RPMI8226 (cell line): ENCODE results near the gene STKLD1.
A peak's percentile ranks its signal among the peaks of the same experiment; 100 is the strongest.
"Not testable (repeated sequence)": the region's sequence is repeated elsewhere in the genome, so short reads cannot be mapped to it uniquely, and the experiment has no call there.

Source experiments
- DNase-seq: peaks from one replicate; pipeline ENCODE4 v3.0.0-alpha.2; 2015

The STKLD1 gene

DNA sequence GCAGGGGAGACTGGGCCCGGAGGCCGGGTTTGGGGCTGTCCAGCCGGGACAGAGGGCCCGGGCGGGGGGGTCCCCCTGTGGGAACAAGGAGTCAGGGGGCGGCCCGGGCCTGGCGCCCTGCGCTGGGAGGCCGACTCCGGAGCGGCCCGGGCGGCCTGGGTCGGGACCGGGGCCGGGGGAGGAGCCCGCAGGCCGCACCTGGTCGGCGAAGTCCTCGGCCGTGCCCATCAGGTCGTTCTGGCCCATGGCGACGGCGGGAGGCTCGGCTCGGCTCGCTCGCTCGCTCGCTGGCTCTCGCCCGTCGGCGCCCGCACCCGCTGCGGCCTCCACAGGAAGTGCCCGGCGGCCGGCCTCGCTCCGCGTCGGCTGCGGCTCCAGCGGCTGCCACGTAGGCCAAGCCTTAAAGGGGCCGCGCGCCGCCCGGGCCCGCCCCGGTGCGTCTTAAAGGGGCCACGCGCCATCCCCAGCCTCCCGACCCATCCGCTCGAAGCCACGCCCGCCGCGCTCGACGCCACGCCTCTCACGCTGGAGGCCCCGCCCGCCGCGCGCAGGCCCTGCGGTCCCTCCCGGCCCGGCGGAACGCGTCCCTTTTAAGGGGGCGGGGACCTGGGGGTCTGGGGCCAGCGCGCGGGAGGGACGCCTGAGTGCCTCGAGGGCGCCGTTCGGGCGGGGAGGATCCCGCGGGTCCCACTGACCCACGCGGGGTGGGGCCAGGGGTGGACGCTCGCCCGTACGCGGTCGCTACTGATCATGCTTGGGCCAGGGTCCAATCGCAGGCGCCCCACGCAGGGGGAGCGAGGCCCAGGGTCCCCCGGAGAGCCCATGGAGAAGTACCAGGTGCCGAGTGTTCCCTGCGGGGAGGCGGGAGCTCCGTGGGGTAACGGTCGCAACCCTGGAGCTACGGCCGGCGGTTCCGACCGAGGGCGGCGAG is at the start of gene STKLD1, which contains the start of gene SURF4:
Gene STKLD1, plus strand, starts transcription at position 643 of the 931 bp plus-strand sequence. Its CDS starts 108 bp downstream, at position 751.
Gene SURF4, minus strand, starts transcription at position 337 of the 931 bp plus-strand sequence. Its CDS starts 91 bp downstream, at position 246.
- peak; percentile 99 for DNase-seq

DNA sequence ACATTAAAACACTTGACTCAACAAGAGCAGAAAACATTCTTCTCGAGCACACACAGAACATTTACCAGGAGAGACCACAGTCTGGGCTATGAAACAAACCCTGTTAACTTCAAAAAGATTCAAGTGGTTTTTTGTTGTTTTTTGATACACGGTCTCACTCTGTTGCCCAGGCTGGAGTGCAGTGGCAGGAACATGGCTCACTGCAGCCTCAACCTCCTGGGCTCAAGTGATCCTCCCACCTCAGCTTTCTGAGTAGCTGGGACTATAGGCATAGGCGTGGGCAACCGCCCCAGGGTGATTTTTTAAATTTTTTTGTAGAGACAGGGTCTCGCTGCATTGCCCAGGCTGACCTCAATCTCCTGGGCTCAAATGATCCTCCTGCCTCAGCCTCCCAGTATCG is 49.1 kb upstream of the STKLD1 start:
- not testable (repeated sequence) for DNase-seq

DNA sequence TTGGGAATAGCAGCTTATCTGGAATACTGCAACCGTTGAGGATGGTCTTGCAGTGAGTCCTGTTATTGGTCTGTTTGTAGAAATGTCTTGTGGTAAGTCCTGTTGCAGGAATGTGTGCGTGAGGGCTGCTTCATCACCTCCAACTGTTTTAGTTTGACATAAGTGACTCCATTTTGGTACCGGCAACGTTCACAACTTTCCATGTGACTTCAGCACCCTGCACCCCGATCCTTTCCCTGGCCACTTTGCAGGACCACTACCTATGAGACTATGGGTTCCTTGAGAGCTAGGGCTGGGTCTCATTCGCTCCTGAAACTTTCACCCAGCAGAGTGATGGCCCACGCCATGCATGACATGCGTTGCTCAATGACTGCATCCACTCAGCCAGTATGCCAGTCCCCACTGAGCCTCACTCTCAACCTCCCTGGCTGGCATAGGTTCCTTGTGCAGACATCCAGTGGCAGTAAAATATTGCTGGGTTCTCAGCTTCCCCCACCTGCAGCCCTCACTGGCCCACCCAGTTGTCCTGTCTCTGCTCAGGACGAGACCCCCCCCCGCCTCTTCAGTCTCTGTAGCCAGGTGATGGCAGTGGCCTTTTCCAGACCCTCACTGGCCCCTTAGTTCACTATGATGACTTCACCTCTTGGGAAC is 48.2 kb upstream of the STKLD1 start:
- no peak for DNase-seq

DNA sequence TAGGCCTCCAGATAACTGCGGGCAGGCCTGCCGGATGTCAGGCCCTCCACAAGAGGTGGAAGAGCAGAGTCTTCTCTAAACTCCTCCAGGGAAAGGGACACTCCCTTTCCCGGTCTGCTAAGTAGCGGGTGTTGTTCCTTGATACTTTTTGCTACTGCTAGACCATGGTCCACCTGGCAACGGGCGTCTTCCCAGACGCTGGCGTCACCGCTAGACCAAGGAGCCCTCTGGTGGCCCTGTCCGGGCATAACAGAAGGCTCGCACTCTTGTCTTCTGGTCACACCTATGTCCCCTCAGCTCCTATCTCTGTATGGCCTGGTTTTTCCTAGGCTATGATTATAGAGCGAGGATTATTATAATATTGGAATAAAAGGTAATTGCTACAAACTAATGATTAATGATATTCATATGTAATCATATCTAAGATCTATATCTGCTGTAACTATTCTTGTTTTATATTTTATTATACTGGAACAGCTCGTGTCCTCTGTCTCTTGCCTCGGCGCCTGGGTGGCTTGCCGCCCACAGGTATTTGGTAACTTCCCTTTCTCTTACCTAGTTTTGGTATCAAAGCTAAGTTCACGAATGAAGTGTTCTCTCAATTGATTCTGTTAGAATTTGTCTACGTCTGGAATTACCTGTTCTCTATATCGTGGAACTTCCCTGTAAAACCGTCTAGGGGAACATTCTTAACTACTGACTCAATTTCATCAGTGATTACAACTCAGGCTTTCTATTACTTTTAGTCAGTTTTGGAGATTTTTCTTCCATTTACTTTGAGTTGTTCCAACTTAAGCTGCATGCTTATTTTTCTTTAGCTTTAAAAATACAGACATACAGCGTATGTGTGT is 46.6 kb upstream of the STKLD1 start:
- peak; percentile 24 for DNase-seq

DNA sequence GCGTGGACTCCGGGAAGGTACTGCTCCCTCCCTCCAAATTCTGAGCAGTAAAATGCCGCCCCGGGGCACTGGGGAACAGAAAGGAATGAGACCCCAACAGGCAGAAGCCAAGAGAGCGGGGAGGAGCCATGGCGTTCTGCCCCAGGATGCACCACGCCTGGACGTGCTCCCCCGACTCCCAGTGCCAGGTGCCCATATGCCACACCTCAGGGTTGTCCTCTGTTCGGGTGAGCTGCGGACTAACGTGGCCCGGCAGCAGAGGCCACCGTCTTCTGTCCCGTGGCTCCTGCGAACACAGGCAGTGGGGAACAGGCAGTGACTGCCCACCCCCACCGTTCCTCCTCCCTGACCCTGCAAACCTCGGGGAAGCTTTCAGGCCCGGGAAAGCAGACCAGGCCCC is 44.9 kb upstream of the STKLD1 start:
- no peak for DNase-seq

DNA sequence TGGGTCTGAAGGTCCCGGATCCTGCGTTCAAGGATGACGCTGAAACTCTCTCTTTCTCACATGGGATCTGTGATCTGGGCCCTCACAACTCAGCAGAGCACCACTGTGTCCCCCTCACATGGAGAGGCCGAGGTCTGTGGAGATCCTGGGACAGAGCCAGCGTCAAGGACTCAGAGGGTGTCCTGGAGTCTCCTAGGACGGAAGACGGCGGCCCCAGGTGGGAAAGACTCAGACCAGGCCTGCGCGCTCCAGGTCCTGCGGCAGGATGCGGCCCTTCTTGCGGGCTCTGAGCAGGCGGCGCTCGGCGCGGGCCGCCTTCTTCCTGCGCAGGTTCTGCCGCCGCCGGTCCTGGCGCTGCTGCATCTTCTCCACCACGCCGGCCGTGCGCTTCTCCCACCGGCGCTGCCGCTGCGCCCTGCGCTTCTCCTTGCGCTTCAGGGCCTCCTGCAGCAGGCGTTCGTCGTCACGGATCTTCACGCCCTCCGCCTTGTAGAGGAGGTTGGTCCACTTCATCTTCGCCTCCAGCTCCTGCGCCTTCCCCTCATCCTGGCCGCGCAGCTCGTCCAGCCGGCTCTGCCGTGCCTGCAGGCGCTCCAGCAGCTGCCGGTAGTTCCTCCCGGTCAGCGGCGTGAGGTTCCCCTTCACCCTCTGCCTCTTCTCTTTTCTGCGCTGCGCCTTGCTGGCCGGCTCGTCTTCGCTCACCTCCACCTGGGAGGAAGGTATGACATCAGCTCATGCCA is 44.4 kb upstream of the STKLD1 start:
- no peak for DNase-seq

DNA sequence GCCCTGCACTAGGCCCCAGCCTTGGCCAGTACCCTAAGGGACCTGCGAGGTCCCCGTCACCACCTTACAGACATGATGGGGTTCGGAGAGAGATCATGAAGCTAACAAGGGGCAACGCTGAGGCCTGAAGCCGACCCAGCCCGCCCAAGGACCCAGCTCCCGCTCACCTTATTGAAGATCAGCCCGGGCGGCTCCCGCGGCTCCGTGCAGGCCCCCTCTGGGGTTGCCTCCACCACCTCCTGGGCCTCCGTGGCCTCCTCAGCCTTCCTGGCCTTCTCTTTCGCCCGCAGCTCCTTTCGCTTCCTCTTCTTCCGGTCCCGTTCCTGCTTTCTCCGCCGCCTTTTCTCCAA is 43.8 kb upstream of the STKLD1 start:
- no peak for DNase-seq

DNA sequence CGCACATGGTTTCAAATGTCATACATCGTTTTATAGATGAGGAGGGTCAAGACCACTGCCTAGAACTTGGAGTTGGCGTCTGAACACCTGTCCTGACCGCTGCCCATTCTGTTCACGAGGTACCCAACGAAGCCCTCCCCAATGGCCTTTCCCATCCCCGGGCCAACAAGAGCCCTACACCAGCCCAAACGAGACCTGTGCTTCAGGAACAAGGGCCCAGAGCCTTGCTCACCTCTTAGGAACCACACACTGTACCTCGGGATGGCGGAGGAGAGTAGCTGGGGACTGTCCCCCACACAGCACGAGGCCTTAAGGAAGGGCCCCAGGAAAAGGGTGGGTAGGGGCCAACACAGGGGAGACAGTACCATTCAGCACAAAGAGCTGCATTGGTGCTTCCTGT is 43.2 kb upstream of the STKLD1 start:
- no peak for DNase-seq

DNA sequence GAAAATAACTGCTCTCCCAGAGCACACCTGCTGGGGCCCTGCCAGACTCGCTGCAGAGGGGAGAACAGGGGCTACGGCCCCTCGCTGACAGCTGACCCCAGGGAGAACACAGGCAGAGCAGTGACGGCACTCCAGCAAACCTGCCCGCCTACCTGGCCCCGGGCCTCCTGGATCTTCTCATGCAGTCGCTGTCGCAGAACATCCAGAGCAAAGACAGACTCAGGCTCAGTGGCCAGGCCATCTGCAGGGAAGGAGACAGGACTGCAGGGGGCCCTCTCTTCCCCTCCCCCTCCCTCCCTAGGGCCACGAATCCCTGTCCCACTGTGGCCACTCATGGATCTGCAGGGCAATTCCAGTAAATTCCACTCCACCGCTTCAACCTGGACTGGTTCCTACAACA is 42.6 kb upstream of the STKLD1 start:
- no peak for DNase-seq

DNA sequence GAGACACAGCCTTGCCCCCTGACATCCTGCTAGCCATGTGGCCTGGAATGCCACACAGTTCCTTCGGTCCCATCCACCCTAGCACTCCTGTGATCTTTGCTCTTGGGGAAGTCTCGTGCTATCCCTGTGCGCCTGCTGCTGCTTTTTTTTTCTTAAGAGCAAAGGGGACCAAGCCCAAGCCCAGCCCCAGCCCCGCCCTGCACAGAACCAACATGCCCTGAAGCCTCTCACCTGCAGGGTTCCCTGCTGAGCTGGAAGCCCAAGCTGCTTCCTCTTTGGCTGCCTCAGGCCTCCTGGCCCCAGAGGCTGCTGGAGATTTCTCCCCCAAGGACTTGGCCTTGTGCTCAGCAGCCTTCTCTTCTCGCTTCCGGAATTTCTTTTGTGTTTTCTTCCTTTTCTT is 42.0 kb upstream of the STKLD1 start:
- DNase-seq: no peak

DNA sequence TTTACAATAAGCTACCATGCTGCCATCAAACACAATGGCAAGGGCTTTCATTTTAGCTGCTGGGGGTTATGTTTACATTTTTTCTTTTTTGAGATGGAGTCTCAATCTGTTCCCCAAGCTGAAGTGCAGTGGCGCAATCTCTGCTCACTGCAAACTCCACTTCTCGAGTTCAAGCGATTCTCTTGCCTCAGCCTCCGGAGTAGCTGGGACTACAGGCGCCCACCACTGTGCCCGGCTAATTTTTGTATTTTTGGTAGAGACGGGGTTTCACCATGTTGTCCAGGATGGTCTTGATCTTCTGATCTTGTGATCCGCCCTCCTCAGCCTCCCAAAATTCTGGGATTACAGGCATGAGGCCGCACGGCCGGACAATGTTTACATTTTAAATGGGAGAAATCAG is 41.3 kb upstream of the STKLD1 start:
- not testable (repeated sequence) for DNase-seq

DNA sequence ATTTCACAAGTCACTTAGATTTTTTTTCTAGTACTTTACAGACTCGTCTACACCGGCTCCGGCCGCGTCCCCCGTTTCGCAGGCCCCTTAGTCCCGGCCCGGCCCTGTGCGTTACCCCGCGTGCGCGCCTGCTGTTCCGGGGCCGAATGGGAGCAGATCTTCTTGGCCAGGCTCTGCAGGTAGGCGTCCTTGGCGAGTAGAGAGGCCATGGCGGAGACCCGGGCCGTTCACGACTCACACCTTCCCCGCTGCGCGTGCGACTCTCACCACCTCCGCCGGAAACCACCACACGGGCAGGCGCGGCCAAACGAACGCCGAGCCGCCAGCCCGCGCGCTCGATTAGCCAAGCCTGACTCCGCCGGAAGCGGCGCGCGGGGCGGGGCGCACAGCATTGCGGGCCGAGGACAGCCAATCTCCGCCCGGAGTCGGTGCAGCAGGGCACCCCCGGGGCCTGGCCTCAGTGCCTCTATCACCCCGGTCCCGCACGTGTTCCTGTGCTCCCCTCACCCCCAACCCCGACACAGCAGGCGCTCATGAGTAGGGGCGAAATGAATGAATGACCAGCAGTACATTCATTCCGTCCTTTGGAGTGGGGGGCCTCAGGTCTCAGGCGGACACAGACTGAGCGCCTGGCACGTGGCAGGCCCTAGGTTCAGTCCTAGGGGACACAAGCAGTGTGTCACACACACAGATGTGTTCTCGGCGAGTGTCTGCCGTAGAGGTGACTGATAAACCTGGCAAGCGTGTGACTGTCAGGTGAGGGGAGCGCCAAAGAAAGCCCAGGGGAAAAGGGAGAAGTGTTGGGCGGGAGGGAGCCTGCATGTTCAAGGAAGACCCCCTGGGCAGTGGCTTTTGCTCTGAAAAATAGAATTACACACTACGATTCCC is 40.0 kb upstream of the STKLD1 start, which contains the start of gene SURF6:
Gene SURF6, minus strand, starts transcription at position 265 of the 888 bp plus-strand sequence. Its CDS starts 56 bp downstream, at position 209.
- peak; percentile 98 for DNase-seq

DNA sequence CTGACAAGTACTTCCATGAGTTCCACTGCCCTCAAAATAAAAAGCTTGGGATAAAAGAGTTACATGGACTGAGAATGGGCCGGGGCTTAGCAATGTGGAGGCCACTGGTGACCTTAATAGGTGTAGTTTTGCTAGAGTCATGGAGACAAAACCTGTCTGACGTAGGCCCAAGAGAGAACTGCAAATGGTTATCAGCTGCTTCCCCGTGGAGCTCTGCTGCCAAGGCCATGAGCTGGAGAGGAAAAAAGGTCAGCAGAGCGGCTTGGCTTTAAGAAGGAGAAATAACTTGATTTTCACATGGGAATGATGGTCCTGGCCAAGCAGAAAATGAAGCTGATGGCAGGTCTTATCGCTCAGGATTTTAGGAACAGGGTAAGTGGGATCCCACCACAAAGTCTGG is 36.5 kb upstream of the STKLD1 start:
- DNase-seq: no peak

DNA sequence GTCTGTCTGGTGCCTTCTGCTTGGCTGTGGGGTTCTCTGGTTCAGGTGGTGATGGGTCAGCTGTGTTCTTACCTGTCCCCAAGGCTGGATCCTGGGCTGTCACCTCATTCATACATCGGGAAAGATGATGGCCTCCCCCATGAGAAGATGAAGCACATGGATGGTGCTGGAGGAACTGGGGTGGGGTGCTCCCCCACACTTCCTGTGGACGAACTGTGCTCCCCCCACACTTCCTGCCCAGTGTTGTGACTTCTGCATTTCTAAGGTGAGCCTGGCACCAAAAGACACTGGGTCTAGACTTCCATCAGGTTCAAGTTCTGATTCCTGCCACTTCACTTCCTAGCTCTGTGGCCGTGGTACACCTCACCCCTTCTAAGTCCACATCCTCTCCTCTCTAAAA is 35.9 kb upstream of the STKLD1 start:
- no peak for DNase-seq

DNA sequence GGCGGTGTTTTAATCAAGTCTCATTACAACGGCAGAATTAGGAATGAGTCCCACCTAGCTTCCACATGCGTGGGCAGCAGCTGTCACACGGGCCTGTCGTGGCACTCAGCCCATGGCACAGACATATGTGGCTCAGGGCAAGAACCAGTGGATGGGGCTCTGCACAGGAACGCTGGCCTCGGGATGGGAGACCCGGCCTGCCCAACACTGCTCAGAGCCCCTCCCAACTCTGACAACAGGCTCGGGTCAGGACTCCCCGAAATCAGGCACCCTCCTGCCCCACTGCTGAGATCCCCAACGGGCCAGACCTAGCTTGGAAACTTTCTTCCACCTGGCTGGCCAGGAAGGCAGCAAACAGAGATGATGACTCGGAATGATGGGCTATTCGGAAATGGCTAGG is 35.2 kb upstream of the STKLD1 start:
- no peak for DNase-seq

DNA sequence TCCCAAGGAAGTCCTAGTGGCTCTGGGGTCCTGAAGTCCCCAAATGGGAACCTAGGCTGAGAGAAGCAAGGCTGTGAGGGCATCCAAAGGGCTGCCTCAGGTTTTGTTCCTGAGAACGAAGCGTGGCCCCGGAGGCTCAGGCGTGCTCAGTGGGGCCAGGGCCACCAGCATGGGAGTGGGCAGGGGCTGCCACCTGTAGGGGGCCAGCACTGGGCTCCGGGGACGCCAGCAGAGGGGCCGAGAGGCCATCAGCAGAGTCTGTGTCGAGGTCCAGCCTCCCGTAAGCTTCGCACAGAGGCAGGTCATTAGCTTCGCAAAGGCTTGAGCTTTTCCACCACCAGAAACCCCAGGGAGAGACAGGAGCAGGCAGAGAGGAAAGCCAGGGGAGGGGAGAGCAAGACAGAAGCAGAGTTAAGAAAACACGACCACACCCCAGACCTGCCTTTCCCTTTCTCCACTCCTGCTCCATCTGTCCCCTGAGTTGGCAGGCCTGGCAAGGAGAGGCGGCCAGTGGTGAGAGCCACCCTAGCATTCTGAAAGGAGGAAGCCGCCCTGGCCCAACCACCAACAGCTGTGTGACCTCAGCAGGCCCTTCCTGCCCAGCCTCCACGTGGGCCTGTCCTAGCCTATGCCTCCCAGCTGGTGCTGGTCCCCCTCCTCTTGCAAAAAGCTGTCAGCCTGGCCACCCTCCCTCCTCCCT is 34.6 kb upstream of the STKLD1 start:
- no peak for DNase-seq

DNA sequence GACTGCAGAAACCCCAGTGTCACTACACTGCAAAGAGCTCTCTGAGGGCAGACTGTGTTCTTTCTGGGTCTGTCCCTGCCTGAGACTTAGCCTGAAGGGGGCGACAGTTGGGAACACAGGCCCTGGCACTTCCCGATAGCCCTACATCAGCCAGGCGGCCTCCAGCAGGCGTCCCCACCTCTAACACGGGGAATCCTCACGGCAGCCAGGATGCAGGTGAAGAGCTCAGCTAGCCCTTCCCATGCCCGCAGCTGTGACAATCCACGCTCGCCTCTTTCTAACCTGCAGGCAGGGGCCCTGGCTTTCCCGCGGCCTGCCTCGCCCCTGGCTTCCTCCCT is 34.1 kb upstream of the STKLD1 start:
- DNase-seq: no peak

DNA sequence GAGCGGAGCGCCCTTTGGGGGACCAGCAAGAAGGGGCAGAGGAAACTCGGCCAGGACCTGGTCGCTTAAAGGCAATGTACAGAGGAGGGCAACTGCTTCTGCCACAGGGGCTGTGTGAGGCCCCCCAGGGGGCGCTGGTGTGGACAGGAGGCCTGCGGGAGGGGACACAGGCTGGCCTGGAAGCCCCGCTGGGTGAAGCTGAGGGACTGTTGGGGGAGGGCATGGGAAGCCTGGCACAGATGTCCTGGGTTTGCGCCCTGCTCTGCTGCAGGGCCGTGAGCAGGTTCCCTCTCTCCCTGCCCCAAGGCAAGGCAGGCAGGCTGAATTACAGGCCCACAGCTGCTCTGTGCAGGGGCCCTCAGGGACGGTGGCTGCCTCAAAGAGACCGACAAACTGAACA is 33.6 kb upstream of the STKLD1 start:
- no peak for DNase-seq

DNA sequence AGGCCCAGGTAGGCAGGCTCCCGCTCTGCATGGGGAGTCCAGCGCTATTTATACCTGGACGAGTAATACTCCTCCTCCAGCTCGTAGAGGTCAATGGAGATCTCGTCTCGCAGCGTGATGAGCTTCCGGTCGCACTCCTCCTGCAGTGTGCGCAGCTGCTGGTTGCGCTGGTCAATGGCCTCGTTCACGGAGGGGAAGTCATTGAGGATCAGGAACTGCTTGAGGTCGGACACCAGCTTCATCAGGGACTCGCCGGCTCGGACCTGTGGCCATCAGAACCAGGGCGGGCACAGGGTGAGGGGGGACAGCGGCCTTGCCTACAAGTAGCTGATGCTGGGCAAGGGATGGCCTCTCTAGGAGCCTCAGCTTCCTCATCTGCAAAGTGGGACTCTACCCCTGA is 32.1 kb upstream of the STKLD1 start:
- no peak for DNase-seq

DNA sequence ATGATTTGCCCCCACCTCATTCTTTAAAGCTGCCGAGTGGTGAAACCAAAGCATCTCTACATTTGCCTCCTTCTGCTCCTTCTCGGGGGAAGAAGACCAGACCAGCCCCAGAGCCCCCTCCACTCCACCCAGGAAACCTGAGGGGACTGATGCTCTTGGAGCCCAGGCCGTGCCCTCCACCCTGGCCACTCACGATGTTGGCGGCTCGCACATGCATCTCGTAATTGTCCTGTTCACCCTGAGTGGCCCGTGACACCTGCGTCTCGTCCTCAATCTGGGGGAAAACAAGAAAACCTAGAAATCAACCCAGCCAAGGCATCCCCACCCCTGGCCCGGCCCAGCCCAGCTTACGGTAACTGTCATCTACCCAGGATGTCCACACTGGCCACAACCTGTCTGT is 31.2 kb upstream of the STKLD1 start:
- DNase-seq: no peak

DNA sequence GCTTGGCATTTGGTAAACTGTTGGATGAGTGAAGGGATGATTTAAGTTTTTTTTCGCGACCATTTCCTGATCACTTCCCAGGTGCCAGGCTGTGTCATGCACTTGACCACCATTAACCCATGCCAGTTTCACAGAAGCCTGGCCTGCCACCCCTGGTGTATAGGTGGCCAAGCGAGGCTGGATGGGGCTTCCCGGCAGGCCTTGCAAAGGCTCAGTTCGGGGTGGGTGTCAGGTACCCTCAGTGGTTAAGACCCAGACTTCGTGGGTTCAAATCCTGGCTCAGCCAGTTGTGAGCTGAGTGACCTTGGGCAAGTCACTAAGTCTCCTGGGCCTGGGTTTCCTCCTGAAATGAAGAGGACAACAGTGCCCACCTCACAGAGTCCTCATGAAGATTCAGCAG is 30.6 kb upstream of the STKLD1 start:
- no peak for DNase-seq
